Peyer's patch (tissue), 4 donors: ENCODE measurements around the gene NUBP1.

Source experiments
- POLR2A ChIP-seq, 2 donors: fragments of 450-650 bp; IDR thresholded peaks; one replicate each; pipeline ENCODE4 v1.5.1; 2017; ENCODE audit warnings: antibody characterized with exemption in 2 of 2, mild to moderate bottlenecking in 2 of 2, moderate library complexity in 2 of 2
- TF ChIP-seq, protein P1 (sequence below), 6 experiments: fragments of 450-650 bp in 4 of 6; fragments of 200-600 bp in 2 of 6; sonication (generic) in 1 of 6; IDR thresholded peaks; one replicate each; pipeline ENCODE4 v1.5.1; 2017 to 2019; ENCODE audit warnings: antibody characterized with exemption in 6 of 6, mild to moderate bottlenecking in 3 of 6, moderate library complexity in 1 of 6

GRCh38 chr16:10776280-10776679 lies 32.6 kb downstream of the NUBP1 start:
- TF ChIP-seq, protein P1, sequence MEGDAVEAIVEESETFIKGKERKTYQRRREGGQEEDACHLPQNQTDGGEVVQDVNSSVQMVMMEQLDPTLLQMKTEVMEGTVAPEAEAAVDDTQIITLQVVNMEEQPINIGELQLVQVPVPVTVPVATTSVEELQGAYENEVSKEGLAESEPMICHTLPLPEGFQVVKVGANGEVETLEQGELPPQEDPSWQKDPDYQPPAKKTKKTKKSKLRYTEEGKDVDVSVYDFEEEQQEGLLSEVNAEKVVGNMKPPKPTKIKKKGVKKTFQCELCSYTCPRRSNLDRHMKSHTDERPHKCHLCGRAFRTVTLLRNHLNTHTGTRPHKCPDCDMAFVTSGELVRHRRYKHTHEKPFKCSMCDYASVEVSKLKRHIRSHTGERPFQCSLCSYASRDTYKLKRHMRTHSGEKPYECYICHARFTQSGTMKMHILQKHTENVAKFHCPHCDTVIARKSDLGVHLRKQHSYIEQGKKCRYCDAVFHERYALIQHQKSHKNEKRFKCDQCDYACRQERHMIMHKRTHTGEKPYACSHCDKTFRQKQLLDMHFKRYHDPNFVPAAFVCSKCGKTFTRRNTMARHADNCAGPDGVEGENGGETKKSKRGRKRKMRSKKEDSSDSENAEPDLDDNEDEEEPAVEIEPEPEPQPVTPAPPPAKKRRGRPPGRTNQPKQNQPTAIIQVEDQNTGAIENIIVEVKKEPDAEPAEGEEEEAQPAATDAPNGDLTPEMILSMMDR (IDR thresholded peaks at IDR 0.05), result no peak
- no peak for TF ChIP-seq POLR2A (IDR thresholded peaks at IDR 0.05)
